HEK293 (cell line): ENCODE measurements around the gene AMMECR1.

Experiments
- CTCF ChIA-PET: fragments of 350-600 bp; formaldehyde crosslinking; extraction: SDS; loops from one replicate; lab custom pipeline; 2021; ENCODE audit warnings: antibody characterized with exemption; lab: Yijun Ruan, JAX
- POLR2A ChIA-PET: fragments of 300-600 bp; formaldehyde crosslinking; extraction: SDS; loops from one replicate; lab custom pipeline; 2020; ENCODE audit warnings: antibody characterized with exemption, inconsistent platforms; lab: Yijun Ruan, JAX
- H3K27ac ChIP-seq: fragments of 200-500 bp; sonication (Bioruptor generic); 2 replicates; pipeline ENCODE4 v1.5.1; 2014; ENCODE audit warnings: low read depth, low read length, control low read depth, inconsistent platforms; ENCODE audit errors: extremely low read depth
- H3K36me3 ChIP-seq, 2 experiments: fragments of 200-500 bp in 1 of 2; sonication (Bioruptor generic) in 1 of 2; 1 replicate in 1 of 2; 2 replicates in 1 of 2; pipeline ENCODE4 v1.5.1; 2014 to 2017; ENCODE audit warnings: inconsistent platforms in 2 of 2, low read length in 2 of 2; ENCODE audit not compliant: control insufficient read depth in 2 of 2, insufficient read depth in 1 of 2
- H3K4me1 ChIP-seq: fragments of 200-500 bp; sonication (Bioruptor generic); 2 replicates; pipeline ENCODE4 v1.5.1; 2014; ENCODE audit warnings: mild to moderate bottlenecking, low read length, inconsistent platforms; ENCODE audit not compliant: control insufficient read depth, insufficient read depth
- H3K4me3 ChIP-seq: 2 replicates; pipeline ENCODE4 v1.5.1; 2011; ENCODE audit warnings: low read depth, mild to moderate bottlenecking, control low read depth, low read length, moderate library complexity
- H3K9me3 ChIP-seq: fragments of 200-500 bp; sonication (Bioruptor generic); 2 replicates; pipeline ENCODE4 v1.5.1; 2014; ENCODE audit warnings: low read depth, low read length, inconsistent platforms; ENCODE audit not compliant: control insufficient read depth, insufficient read depth
- BCL6B ChIP-seq: fragments of 450-650 bp; formaldehyde crosslinking; IDR thresholded peaks from 2 replicates; pipeline ENCODE4 v1.5.1; 2017; ENCODE audit warnings: missing biosample characterization, missing genetic modification characterization
- GFI1B ChIP-seq: fragments of 450-650 bp; formaldehyde crosslinking; IDR thresholded peaks from 2 replicates; pipeline ENCODE4 v1.5.1; 2016; ENCODE audit warnings: missing biosample characterization, missing genetic modification characterization
- GLI4 ChIP-seq: fragments of 450-650 bp; formaldehyde crosslinking; IDR thresholded peaks from 2 replicates; pipeline ENCODE4 v1.5.1; 2016; ENCODE audit warnings: missing biosample characterization, missing genetic modification characterization
- KLF8 ChIP-seq: fragments of 450-650 bp; formaldehyde crosslinking; IDR thresholded peaks from 2 replicates; pipeline ENCODE4 v1.5.1; 2016; ENCODE audit warnings: missing biosample characterization, missing genetic modification characterization
- SP3 ChIP-seq: fragments of 450-650 bp; formaldehyde crosslinking; IDR thresholded peaks from 2 replicates; pipeline ENCODE4 v1.5.1; 2016; ENCODE audit warnings: missing biosample characterization, missing genetic modification characterization
- ZBTB10 ChIP-seq: fragments of 450-650 bp; formaldehyde crosslinking; IDR thresholded peaks from 2 replicates; pipeline ENCODE4 v1.5.1; 2016; ENCODE audit warnings: missing biosample characterization, missing genetic modification characterization
- ZBTB11 ChIP-seq: fragments of 450-650 bp; formaldehyde crosslinking; conservative IDR thresholded peaks from 2 replicates; pipeline ENCODE4 v1.5.1; 2016; ENCODE audit warnings: low read depth, missing biosample characterization, missing genetic modification characterization
- ZBTB17 ChIP-seq: fragments of 450-650 bp; formaldehyde crosslinking; IDR thresholded peaks from 2 replicates; pipeline ENCODE4 v1.5.1; 2016; ENCODE audit warnings: missing biosample characterization, missing genetic modification characterization
- ZBTB21 ChIP-seq: fragments of 450-650 bp; formaldehyde crosslinking; IDR thresholded peaks from 2 replicates; pipeline ENCODE4 v1.5.1; 2017; ENCODE audit warnings: missing biosample characterization, missing genetic modification characterization
- ZBTB26 ChIP-seq: fragments of 450-650 bp; formaldehyde crosslinking; optimal IDR thresholded peaks from 2 replicates; pipeline ENCODE3; 2016; ENCODE audit warnings: missing biosample characterization, mild to moderate bottlenecking, missing genetic modification characterization
- ZFP69B ChIP-seq: fragments of 450-650 bp; formaldehyde crosslinking; IDR thresholded peaks from 2 replicates; pipeline ENCODE4 v1.5.1; 2016; ENCODE audit warnings: missing biosample characterization, missing genetic modification characterization
- ZNF140 ChIP-seq: fragments of 450-650 bp; formaldehyde crosslinking; IDR thresholded peaks from 2 replicates; pipeline ENCODE4 v1.5.1; 2016; ENCODE audit warnings: missing biosample characterization, missing genetic modification characterization
- ZNF16 ChIP-seq: fragments of 450-650 bp; formaldehyde crosslinking; IDR thresholded peaks from 2 replicates; pipeline ENCODE4 v1.5.1; 2016; ENCODE audit warnings: low read depth, missing biosample characterization, missing genetic modification characterization
- ZNF174 ChIP-seq: fragments of 450-650 bp; formaldehyde crosslinking; IDR thresholded peaks from 2 replicates; pipeline ENCODE4 v1.5.0; 2017; ENCODE audit warnings: missing biosample characterization, mild to moderate bottlenecking, missing genetic modification characterization
- ZNF202 ChIP-seq: fragments of 450-650 bp; formaldehyde crosslinking; IDR thresholded peaks from 2 replicates; pipeline ENCODE4 v1.5.1; 2016; ENCODE audit warnings: missing biosample characterization, missing genetic modification characterization, borderline replicate concordance
- ZNF211 ChIP-seq: fragments of 450-650 bp; formaldehyde crosslinking; IDR thresholded peaks from 2 replicates; pipeline ENCODE4 v1.5.1; 2016; ENCODE audit warnings: low read depth, missing biosample characterization, missing genetic modification characterization
- ZNF214 ChIP-seq: fragments of 450-650 bp; formaldehyde crosslinking; IDR thresholded peaks from 2 replicates; pipeline ENCODE4 v1.5.1; 2017; ENCODE audit warnings: missing biosample characterization, mild to moderate bottlenecking, missing genetic modification characterization, borderline replicate concordance
- ZNF24 ChIP-seq: fragments of 450-650 bp; formaldehyde crosslinking; IDR thresholded peaks from 2 replicates; pipeline ENCODE4 v1.5.1; 2016; ENCODE audit warnings: missing biosample characterization, missing genetic modification characterization
- ZNF292 ChIP-seq: fragments of 450-650 bp; formaldehyde crosslinking; IDR thresholded peaks from 2 replicates; pipeline ENCODE4 v1.5.1; 2016; ENCODE audit warnings: low read depth, missing biosample characterization, missing genetic modification characterization, borderline replicate concordance
- ZNF302 ChIP-seq: fragments of 450-650 bp; formaldehyde crosslinking; IDR thresholded peaks from 2 replicates; pipeline ENCODE4 v1.5.1; 2016; ENCODE audit warnings: missing biosample characterization, missing genetic modification characterization, low read depth
- ZNF335 ChIP-seq: fragments of 450-650 bp; formaldehyde crosslinking; conservative IDR thresholded peaks from 2 replicates; pipeline ENCODE4 v1.5.1; 2016; ENCODE audit warnings: missing biosample characterization, missing genetic modification characterization
- ZNF37A ChIP-seq: fragments of 450-650 bp; IDR thresholded peaks from 2 replicates; pipeline ENCODE4 v1.5.1; 2018; ENCODE audit warnings: missing biosample characterization, missing genetic modification characterization
- ZNF544 ChIP-seq: fragments of 450-650 bp; formaldehyde crosslinking; IDR thresholded peaks from 2 replicates; pipeline ENCODE4 v1.5.0; 2017; ENCODE audit warnings: missing biosample characterization, missing genetic modification characterization
- ZNF548 ChIP-seq: fragments of 450-650 bp; formaldehyde crosslinking; IDR thresholded peaks from 2 replicates; pipeline ENCODE4 v1.5.1; 2016; ENCODE audit warnings: missing biosample characterization, missing genetic modification characterization
- ZNF624 ChIP-seq: fragments of 450-650 bp; formaldehyde crosslinking; IDR thresholded peaks from 2 replicates; pipeline ENCODE4 v1.5.1; 2017; ENCODE audit warnings: missing biosample characterization, missing genetic modification characterization
- ZNF654 ChIP-seq: fragments of 450-650 bp; formaldehyde crosslinking; IDR thresholded peaks from 2 replicates; pipeline ENCODE4 v1.5.1; 2016; ENCODE audit warnings: low read depth, missing biosample characterization, missing genetic modification characterization
- ZNF76 ChIP-seq: fragments of 450-650 bp; formaldehyde crosslinking; IDR thresholded peaks from 2 replicates; pipeline ENCODE4; 2016; ENCODE audit warnings: low read depth, missing biosample characterization, missing genetic modification characterization, borderline replicate concordance

AMMECR1 gene

GRCh38 chrX:110257889-110258288 lies 60.0 kb downstream of the AMMECR1 start:
- no peaks in the 10 kb centered on the region for H3K9me3 ChIP-seq
- H3K36me3 ChIP-seq: no peaks in the 10 kb centered on the region; a peak in 1 of 3 replicates
- no peak overlapping the region for H3K27ac ChIP-seq
- no peak overlapping the region for H3K4me3 ChIP-seq
- ChIA-PET POLR2A (no interaction called here), CTCF (no interaction called here)
- no peaks in the 10 kb centered on the region for H3K4me1 ChIP-seq
- TF ChIP-seq ZNF16: no peak
- no peak for TF ChIP-seq ZFP69B
- no peak for TF ChIP-seq ZNF624 (tag by site-specific recombination)
- TF ChIP-seq ZNF335 (tag by site-specific recombination): no peak
- TF ChIP-seq ZNF140: no peak
- TF ChIP-seq ZNF292: no peak
- TF ChIP-seq ZNF302 (tag by site-specific recombination): no peak
- no peak for TF ChIP-seq BCL6B (tag by site-specific recombination)
- TF ChIP-seq ZNF174 (tag by site-specific recombination): no peak
- no peak for TF ChIP-seq ZNF214
- no peak for TF ChIP-seq ZBTB21 (tag by site-specific recombination)
- TF ChIP-seq ZBTB11 (tag by site-specific recombination): no peak
- TF ChIP-seq ZNF211 (tag by site-specific recombination): no peak
- TF ChIP-seq GLI4: no peak

GRCh38 chrX:110252711-110253110 lies 65.2 kb downstream of the AMMECR1 start:
- Histone ChIP-seq H3K36me3 (no peaks in the 10 kb centered on the region; a peak in 1 of 3 replicates), H3K27ac (no peak overlapping the region), H3K4me1 (no peaks in the 10 kb centered on the region), H3K9me3 (no peaks in the 10 kb centered on the region), H3K4me3 (no peak overlapping the region)
- TF ChIP-seq ZNF202 (tag by site-specific recombination): no peak
- no peak for TF ChIP-seq KLF8
- no peak for TF ChIP-seq ZNF37A (tag by site-specific recombination)
- ChIA-PET CTCF (no interaction called here), POLR2A (no interaction called here)

- H3K27ac ChIP-seq: no peak overlapping the region
- H3K4me1 ChIP-seq: no peaks in the 10 kb centered on the region
- H3K9me3 ChIP-seq: no peaks in the 10 kb centered on the region
- ChIA-PET CTCF (no interaction called here), POLR2A (no interaction called here)
- no peaks in the 10 kb centered on the region; a peak in 1 of 3 replicates for H3K36me3 ChIP-seq
- H3K4me3 ChIP-seq: no peak overlapping the region
- TF ChIP-seq ZNF544 (tag by site-specific recombination): no peak
- TF ChIP-seq ZNF548 (tag by site-specific recombination): no peak
- no peak for TF ChIP-seq ZBTB10 (tag by site-specific recombination)
- TF ChIP-seq SP3 (tag by site-specific recombination): no peak
- TF ChIP-seq ZBTB17 (tag by site-specific recombination): no peak
- no peak for TF ChIP-seq ZNF24 (tag by site-specific recombination)
- no peak for TF ChIP-seq ZNF654 (tag by site-specific recombination)
- TF ChIP-seq GFI1B (tag by site-specific recombination): no peak
- no peak for TF ChIP-seq ZNF76 (tag by site-specific recombination)
- no peak for TF ChIP-seq ZBTB26 (tag by site-specific recombination)
- TF ChIP-seq ZNF624 (tag by site-specific recombination): no peak
Observed at GRCh38 chrX:110251961-110252360, 65.9 kb downstream of the AMMECR1 start.
